Lower lobe of right lung (tissue), 2 donors: ENCODE measurements around the gene L3MBTL4. TPM values are rescaled to one million over a fixed set of nuclear protein-coding genes. Genes with fewer than 3 reads are reported as not detected.
"Not testable (repeated sequence)": the region's sequence is repeated elsewhere in the genome, so short reads cannot be mapped to it uniquely, and the experiment has no call there.

ENCODE experiments used
- ATAC-seq, 2 donors: fragments of 200-7000 bp; cut with Tn5 transposase; one replicate each; pipeline ENCODE4 v1.9.1; 2020 to 2022; ENCODE audit warnings: mild to moderate bottlenecking in 2 of 2, moderate library complexity in 2 of 2
- DNase-seq: peaks from one replicate; pipeline ENCODE4 v3.0.0-alpha.2; 2020
- H3K27ac ChIP-seq: fragments of 200-600 bp; one replicate; pipeline ENCODE4 v1.8.0; 2022
- H3K27me3 ChIP-seq: fragments of 200-600 bp; one replicate; pipeline ENCODE4 v1.8.0; 2022; ENCODE audit warnings: low read depth
- H3K36me3 ChIP-seq: fragments of 200-600 bp; one replicate; pipeline ENCODE4 v1.8.0; 2022; ENCODE audit warnings: mild to moderate bottlenecking
- H3K4me1 ChIP-seq: fragments of 200-600 bp; one replicate; pipeline ENCODE4 v1.8.0; 2022
- H3K4me3 ChIP-seq: fragments of 200-600 bp; one replicate; pipeline ENCODE4 v1.8.0; 2022; ENCODE audit warnings: mild to moderate bottlenecking
- H3K9me3 ChIP-seq: fragments of 200-600 bp; one replicate; pipeline ENCODE4 v1.8.0; 2022
- CTCF ChIP-seq: fragments of 200-600 bp; IDR thresholded peaks from one replicate; pipeline ENCODE4 v1.8.0; 2022; ENCODE audit warnings: antibody characterized with exemption, mild to moderate bottlenecking
- intact Hi-C: fragments of 100-400 bp; cut with DNase I; formaldehyde crosslinking; loops from one replicate; pipeline ENCODE4 v1.11.0; 2022
- total RNA-seq: library from RNA; stranded (reverse); fragmentation: NEBNext Ultra II Directional; extraction: Animal tissue kit (Norgen Biotek cat#: 25700); gene quantifications from one replicate; pipeline ENCODE4 v1.2.1, GENCODE V29; 2021
- donor health status: DM: no; HTN: yes; CAD: no; lungs with severe emphysema.

The L3MBTL4 gene
- total RNA-seq, 1 donor from 2014 or later: 16.9 TPM

- Histone ChIP-seq H3K36me3 (no peaks in the 10 kb centered on the region), H3K4me1 (no peaks in the 10 kb centered on the region), H3K27ac (no peak overlapping the region), H3K27me3 (no peaks in the 10 kb centered on the region), H3K4me3 (no peak overlapping the region), H3K9me3 (no peaks in the 10 kb centered on the region)
- DNase-seq (no peak), ATAC-seq (no peak)
- intact Hi-C loops: no loop called here
- no peak for TF ChIP-seq CTCF
Measured at GRCh38 chr18:6199777-6200176, 214.9 kb downstream of the L3MBTL4 start.

- no peak for ATAC-seq
- no peak for DNase-seq
- intact Hi-C loops: no loop called here
Measured at GRCh38 chr18:6198585-6198984, 216.1 kb downstream of the L3MBTL4 start.

GRCh38 chr18:6194640-6195039 is 220.1 kb downstream of the L3MBTL4 start:
- intact Hi-C loops: no loop called here
- no peak for ATAC-seq
- no peak for DNase-seq
- H3K4me1 ChIP-seq: no peaks in the 10 kb centered on the region
- no peaks in the 10 kb centered on the region for H3K36me3 ChIP-seq
- no peak overlapping the region for H3K27ac ChIP-seq
- no peak overlapping the region for H3K4me3 ChIP-seq
- H3K27me3 ChIP-seq: no peaks in the 10 kb centered on the region
- peaks cover 7% of the 10 kb centered on the region for H3K9me3 ChIP-seq
- TF ChIP-seq CTCF: no peak

More at GRCh38 chr18:6198585-6198984, 216.1 kb downstream of the L3MBTL4 start:
- Histone ChIP-seq H3K4me1 (no peaks in the 10 kb centered on the region), H3K4me3 (no peak overlapping the region), H3K36me3 (no peaks in the 10 kb centered on the region), H3K27ac (no peak overlapping the region), H3K27me3 (no peaks in the 10 kb centered on the region), H3K9me3 (no peaks in the 10 kb centered on the region)
- TF ChIP-seq CTCF: no peak

- not testable (repeated sequence) for H3K27me3 ChIP-seq, ATAC-seq
Measured at GRCh38 chr18:6185782-6186181, 228.9 kb downstream of the L3MBTL4 start.

GRCh38 chr18:6174983-6175745 is 239.5 kb downstream of the L3MBTL4 start:
- intact Hi-C loops: no loop called here
- no peaks in the 10 kb centered on the region for H3K27me3 ChIP-seq
- H3K4me1 ChIP-seq: no peaks in the 10 kb centered on the region
- no peaks in the 10 kb centered on the region for H3K9me3 ChIP-seq
- no peak overlapping the region for H3K27ac ChIP-seq
- DNase-seq (no peak), ATAC-seq (no peak)
- H3K36me3 ChIP-seq: no peaks in the 10 kb centered on the region
- H3K4me3 ChIP-seq: no peak overlapping the region
- TF ChIP-seq CTCF: no peak

More at GRCh38 chr18:6185782-6186181, 228.9 kb downstream of the L3MBTL4 start:
- H3K4me1 ChIP-seq, H3K27ac ChIP-seq, intact Hi-C loops, DNase-seq, H3K4me3 ChIP-seq, H3K36me3 ChIP-seq: not testable (repeated sequence)
- peaks cover 16% of the 10 kb centered on the region for H3K9me3 ChIP-seq

- Histone ChIP-seq H3K4me1 (no peaks in the 10 kb centered on the region), H3K27ac (no peak overlapping the region)
- no peak for ATAC-seq
Measured at GRCh38 chr18:6170604-6171003, 244.1 kb downstream of the L3MBTL4 start.

More at GRCh38 chr18:6170604-6171003, 244.1 kb downstream of the L3MBTL4 start:
- no peaks in the 10 kb centered on the region for H3K36me3 ChIP-seq
- intact Hi-C loops: no loop called here
- TF ChIP-seq CTCF: no peak
- no peaks in the 10 kb centered on the region for H3K27me3 ChIP-seq
- H3K9me3 ChIP-seq: no peaks in the 10 kb centered on the region
- H3K4me3 ChIP-seq: no peak overlapping the region
- no peak for DNase-seq
